GM18499 (cell line): ENCODE measurements around the gene FSIP2.

Experiments used
- ATAC-seq: cut with Tn5 transposase; IDR thresholded peaks from one replicate; pipeline ENCODE4 v1.9.1; 2021; ENCODE audit warnings: moderate number of reproducible peaks; ENCODE audit not compliant: insufficient read depth, unreplicated experiment

FSIP2 gene, protein sequence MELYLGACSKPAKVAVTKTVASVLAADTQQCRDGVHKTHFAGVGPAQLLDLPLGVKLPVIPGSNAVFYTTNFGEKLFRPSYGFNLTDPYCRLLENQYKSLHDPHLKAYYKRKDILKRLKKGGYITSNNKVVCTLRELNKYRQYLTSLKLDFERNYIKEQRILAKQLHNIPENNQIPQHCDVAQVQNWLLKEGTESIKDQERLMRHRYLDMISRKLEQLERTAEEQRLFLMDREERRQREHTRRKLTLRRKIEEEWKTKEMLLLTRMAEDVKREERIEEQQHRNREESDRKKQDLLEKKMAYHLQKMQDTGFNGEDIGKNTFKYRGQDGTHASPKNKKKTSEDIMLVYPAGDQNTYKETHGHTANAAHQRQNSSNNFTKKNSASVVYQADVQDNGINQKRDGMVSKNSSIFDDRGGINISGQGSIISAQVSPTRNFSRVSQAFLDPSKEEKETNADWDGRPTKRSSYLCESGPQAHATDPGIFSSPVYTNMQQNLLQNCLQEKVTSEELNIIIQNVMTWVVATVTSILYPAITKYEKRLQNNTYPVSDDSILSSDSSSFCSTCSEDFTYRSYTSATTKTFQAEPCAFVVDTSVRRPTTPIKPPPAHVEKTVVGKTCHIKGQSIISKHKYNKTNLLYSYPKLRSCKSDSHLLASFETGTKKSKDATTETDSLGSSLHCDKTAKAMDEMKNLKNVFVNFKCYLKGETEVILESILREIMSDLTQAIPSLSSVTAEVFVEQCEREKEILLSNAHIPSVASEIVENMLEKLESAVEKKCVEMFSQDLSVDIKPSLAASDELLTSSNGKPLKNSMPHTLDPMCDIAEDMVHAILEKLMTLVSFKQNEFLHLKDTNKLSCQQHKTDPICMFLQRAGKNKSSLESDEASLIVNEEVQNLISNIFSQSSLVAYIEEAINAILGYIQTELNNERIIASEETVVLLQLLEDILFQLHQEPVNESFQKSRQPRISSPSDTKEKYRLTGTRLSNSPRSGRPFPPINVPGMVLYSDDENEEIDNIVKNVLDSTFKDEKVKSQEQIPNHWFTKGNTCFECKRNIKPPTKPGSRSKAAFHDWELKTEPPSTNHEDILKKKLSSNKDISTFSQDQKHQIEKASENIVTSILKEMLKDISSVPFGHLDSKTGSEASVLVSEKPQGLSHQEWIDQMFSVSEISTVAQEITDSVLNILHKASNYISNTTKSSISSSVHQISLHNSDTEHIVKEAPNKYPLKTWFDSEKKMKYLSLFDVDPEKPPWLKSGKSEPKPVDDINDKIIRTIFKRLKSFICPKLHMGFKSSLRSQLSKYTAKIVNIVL (N-terminal part only)

DNA sequence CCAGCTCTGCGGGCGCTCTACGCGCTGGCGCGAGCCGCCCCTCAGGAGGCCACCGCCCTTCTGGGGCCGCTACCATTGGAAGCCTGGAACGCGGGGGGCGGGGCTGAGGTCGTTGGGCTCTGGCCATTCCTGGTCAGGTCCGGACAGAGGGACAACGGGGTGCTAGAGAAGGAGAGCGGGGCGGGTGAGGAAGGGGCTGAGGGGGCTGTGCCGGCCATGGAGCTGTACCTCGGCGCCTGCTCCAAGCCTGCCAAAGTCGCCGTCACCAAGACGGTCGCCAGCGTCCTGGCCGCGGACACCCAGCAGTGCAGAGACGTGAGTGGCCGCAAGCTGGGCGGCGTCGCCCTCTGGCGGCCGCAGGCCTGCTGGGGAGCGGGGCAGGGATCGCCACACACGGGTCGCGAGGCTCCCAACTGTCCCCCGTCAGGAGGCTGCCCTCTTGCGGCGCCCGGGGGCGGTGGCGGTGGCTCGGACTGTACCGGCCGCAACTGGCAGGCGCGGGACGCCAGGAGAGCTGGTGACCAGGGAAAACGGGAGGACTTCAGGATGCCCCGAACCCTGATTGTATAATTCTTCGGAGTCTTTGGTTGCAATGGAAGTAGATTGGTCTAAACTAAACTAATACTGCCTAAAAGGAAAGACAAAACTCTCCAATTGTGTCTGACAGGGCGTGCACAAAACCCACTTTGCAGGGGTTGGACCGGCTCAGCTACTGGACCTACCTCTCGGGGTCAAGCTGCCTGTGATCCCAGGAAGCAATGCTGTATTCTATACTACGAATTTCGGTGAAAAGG is at the start of gene FSIP2:
FSIP2 (plus strand) TSS at position 126 of the 794 bp plus-strand sequence; CDS start at position 217, 91 bp downstream.
- ATAC-seq: peak; percentile 71

DNA sequence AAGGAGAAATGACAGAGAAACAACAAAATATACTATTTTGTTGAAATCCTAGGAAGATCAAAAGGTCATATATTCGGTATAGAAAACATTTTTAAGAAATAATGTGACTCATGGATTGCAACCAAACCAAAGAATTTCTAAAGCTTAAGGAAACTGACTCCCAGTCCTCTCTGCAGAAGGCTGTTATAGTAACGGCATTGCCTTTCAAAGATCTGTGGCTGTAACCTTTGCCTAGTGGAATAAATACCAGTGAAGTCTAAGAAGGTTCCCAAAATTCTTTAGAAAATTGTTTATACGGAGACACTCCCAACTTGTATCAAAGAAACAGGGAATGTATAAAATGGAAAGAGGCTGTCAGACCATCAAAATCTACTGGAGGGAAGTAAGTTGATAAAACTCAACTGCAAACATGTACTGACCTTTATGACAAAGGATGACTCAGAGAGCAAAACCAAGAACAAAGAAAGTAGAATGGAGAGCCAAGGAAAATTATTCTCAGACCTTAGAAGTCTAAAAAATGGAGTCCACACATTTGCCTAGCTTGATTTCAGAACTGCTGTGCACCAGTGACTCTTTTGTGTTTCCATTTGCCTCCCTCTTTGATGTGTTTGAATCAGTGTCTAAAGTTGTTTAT is 48.6 kb upstream of the FSIP2 start:
- no peak for ATAC-seq

DNA sequence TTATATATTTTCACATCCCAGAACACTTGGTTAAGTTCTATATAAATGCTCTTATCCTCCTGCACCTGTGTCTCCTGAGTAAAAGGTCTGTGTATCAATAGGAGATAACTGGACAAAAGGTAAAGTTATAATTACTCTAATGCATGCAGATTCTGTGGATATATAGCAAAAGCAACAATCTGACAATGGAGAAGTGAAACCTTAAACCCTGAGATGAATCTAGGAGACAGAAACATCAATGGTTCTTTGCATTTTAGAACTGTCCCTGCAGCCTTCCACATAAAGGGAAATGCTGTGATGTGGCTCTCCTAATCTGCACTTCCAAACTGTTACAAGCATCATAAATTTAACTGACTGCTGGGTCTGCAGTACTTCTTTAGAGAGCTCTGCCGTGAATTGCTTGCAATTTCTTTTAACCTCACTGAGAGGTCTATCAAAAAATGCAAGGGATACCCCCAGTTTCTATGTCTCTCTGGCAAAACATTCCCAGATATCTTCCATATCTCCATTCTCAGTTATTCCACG is 42.8 kb upstream of the FSIP2 start:
- no peak for ATAC-seq

DNA sequence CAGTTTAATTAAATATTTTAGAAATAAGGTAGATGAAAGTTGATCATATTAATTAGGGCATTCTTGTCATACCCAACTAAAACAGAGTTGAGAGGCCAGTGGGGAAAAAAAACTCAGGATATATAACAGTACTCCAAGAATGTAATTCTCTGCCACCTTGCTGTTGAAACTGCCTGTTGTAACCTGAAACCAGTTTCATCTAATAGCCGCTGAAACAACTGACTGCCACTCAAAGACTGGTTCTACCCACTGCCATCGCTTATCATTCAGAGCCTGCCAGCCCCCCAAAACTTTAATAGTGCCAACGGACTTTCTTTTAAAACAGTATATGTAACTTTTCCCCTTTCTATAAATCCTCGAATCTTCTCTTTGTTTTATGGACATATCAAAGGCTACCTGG is 37.7 kb upstream of the FSIP2 start:
- no peak for ATAC-seq

DNA sequence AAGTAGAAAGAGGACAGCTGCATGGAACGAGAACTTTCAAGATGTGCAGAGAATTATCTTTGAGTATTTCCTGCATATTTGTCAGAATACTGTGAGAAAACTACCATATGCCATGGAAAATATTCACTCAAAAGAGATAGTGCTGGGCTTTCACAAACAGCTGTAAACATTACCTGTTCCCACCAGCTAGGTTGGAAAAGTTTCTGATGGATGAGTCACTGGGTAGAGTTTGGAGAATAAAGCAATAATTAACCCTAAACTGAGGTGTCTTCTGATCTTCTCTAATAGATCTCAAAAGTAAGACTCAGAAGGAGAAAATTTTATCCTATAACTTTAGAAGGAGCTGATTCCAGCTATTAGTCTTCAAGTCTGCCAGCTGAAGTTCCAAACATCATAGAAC is 3.9 kb upstream of the FSIP2 start:
- ATAC-seq: no peak

DNA sequence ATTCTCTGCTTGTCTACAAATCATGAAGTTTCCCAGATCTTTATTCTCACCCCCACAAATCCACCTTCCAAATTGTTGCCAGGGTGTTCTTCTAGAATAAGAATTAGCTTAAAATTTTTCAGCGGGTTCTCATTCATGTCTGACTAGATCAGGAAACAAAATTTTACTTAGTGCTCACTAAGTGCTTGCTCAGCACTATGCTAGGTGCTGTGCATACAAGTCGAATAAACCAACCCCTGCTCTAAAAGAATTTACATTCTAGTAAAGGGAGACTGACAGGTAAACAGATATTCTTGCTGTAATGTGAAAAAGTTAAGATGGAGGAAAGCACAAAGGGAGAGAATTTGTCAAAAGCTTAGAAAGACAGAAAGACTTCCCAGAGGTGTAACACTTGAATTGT is 2.4 kb upstream of the FSIP2 start:
- no peak for ATAC-seq

DNA sequence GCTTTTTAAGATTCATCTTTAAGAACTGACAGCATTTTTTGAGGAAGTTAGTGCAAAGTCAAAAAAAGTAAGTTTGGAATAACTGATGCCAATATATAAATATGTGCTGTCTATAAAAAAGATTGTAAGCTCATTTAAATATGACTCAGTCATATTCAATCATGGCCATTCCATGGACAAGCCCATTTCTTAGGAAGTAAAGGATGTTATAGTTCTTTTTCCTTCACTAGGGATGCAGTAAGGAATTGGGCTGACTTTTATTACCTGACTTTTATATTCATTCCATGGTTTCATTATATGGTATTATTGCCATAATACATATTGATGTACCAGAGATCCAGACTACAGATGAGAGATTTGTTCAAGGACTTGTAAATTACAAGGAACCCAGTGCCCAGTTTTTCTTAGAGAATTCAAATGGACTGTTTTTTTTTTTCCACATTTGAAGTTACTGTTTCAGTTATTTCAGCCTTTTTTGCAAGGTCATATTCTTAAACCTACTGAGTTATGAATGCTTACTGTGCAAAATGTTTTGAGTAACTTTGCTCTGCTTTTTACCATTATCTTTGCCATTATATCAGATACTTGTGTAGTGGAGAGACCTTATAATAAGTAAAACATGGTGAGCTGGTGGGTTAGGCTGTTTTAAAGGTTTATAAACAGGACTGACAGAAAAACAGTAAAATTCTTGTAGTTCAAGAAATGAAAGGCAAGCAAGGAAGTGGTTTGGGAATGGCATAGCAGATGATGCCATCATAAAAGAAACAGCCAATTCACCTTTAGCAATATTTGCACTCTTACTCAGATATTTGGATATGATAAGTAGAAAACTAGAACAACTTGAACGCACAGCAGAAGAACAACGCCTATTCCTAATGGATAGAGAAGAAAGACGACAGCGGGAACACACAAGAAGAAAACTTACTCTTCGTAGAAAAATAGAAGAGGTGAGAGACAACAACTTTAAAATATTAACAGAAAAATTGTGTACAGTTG is 7.6 kb downstream of the FSIP2 start:
- no peak for ATAC-seq

DNA sequence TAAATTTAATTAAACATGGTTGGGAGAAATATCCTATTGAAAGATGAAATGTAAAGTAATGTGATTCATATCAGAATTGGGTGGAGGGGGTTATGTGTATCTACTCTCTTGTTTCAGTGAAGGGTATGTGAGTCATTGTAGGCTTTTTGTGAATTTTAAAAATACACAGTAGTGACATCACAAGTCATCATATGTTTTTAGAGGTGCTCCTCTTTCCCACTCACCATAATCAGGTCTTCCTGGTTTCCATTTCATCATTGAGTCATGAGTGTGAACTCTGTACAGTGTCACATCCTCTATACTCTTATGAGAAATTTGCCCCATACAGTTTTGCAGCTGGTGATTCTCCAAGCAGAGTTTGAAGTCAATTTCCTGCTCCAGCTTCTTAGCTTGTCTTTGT is 18.8 kb downstream of the FSIP2 start:
- no peak for ATAC-seq

DNA sequence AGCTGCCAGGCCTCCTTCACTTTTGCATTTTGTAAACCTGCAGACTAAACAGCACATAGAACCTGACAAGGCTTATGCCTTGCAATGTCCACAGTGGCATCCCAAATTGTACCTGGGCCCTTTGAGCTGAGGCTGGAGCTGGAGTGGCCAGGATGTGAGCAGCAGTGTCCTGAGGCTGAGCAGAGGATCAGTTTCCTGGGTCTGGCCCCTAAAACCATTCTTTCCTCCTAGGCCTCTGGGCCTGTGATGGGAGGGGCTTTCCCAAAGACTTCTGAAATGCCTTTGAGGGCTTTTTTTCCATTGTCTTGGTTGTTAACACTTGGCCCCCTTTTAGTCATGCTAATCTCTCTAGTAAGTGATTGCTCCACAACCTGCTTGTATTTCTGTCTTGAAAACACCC is 32.8 kb downstream of the FSIP2 start:
- no peak for ATAC-seq

DNA sequence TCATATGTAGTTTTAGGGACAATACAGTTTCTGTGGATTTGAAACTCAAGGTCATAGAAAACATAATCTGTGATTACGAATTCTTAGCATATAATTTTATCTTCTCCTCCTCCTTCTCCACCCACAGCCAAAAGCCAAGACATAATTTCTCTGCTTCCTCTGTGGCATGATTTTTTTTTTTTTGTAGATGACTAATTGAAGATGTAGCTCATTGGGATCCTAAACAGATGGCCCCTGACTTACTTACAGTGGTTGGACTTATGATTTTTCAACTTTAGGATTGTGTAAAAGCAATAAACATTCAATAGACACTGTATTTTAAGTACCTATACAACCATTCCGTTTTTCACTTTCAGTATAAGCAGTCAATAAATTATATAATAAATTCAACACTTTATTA is 42.3 kb downstream of the FSIP2 start:
- no peak for ATAC-seq

DNA sequence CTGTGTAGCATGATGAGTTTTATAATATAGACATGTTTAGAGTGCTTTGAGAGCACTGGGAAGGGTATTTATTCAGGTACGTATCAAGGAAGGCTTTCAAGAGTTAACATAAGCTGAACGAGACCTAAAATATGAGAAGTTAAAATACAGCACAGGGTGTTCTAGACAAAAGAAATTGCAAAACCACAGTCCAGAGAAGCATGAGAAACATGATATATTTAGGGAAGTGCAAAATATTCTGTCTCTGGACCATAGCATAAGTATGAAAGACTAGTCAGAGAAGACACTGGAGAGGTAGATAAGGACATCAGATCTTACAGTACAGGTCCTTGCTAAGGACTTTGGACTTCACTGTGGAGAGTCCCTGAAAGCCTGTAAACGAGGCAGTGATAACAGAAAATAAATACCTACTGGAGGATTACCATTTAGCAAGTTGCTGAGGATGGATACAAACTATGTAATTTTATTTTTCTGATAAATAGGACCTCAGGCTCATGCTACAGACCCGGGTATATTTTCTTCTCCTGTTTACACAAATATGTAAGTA is 43.7 kb downstream of the FSIP2 start:
- ATAC-seq: no peak

DNA sequence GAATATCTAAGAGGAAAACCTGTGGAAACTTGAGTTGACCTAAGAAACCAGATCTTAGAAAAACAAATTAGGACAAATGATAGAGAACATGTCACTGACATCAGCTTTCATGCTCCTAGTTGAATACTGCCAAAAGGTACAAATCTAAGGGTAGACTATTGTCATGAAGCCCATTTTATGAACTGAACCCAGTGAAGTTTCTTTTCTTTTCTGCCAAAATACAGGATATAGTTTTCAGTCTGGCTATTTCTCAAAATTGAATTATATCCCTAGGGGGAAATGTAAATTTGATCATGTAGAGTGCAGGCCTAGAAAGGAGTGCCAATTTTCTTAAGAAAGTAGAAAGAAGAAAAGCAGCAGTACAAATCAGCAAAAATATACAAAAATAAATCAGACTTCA is 46.6 kb downstream of the FSIP2 start:
- ATAC-seq: no peak

DNA sequence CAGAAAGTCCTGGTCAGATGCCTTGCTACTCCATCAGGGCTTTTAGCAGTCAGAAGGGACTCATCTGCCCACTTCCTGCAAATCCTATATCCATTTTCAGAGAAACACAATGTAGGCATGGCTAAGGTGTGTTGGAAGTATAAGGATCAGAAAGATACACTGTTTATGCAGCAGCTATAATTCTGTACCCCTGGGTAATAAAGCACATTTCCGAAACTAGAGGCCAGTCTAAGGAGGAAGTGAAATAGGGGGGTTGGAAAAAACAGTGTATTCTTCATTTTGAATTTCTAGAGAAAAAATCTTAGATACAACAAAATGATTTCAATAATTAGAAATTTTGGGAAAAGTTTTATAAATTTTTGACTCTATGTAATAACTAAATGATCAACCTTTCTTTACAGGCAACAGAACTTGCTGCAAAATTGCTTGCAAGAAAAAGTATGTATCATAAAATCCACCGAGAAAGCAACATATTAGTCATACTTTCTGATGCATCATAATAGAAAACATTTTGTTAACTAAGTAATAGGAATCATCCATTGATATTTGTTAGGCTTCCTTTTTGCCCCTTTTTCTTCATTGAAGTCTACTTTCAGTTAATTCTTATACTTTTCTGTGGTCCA is 47.4 kb downstream of the FSIP2 start:
- peak; percentile 92 for ATAC-seq

DNA sequence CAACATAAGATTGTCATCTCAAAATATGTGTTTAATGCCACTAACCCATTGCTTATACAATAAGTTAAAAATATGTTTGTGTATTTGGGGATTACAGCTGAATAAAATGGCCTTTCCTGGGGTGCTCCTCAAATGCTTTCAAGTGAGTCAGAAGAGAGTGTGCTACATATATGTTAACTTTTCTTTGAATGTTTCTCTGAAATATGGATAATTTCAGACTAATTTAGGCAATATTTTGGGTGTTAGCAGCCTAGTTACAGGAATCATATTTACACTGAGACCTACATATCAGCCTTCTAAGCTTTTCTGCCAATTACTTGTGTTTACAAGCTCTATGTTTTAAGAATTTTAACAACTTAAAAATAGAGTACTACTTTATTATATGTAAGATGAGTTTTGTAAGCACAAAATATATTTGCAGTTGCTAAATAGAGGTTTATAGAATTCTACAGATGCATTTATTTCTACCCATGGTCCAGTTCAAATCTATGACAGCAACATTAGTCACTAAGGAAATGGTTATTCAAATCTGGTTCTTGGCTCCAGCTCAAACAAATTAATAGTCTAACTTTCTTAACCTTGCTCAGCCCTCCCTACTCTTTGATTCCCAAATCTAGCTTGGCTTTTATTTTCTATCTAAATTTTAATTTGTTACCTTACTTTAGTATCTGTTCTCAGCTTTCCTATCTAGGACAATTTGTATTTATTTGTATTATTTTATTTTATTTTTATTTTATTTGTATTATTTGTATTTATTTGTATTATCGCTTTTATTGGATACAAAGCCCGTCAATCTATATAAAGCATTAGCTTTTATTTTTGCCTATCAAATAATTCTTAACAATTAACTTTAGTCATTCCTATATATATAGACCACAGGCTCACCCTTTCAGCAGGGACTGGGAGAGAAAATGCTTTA is 48.9 kb downstream of the FSIP2 start:
- ATAC-seq: no peak

DNA sequence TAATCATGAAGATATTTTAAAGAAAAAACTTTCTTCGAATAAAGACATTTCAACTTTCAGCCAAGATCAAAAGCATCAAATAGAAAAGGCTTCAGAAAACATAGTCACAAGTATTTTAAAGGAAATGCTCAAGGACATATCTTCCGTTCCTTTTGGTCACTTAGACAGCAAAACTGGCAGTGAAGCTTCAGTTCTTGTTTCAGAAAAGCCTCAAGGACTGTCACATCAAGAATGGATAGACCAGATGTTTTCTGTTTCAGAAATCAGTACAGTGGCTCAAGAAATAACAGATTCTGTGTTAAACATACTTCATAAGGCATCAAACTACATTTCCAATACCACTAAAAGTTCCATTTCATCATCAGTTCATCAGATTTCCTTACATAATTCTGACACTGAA is 51.8 kb downstream of the FSIP2 start:
- ATAC-seq: no peak
